CD4-positive, CD25-positive, alpha-beta regulatory T cell (primary cell): ENCODE results near the gene SLC26A4. TPM values are rescaled to one million over a fixed set of nuclear protein-coding genes. Genes with fewer than 3 reads are reported as not detected.
A peak's percentile ranks its signal among the peaks of the same experiment; 100 is the strongest.

Experiments
- ATAC-seq, 2 donors: fragments of 150-1000 bp; cut with Tn5 transposase; one replicate each; pipeline ENCODE4 v1.10.0; 2021; ENCODE audit warnings: low read depth in 2 of 2, moderate number of reproducible peaks in 2 of 2, moderate library complexity in 1 of 2
- DNase-seq, 3 donors: peaks; one replicate each; pipeline versions ENCODE4 v3.0.0 to v3.0.0-alpha.2; 2012 to 2022; ENCODE audit warnings: mixed read lengths in 1 of 3
- H3K27ac ChIP-seq: one replicate; pipeline ENCODE4 v1.7.0; 2013; ENCODE audit warnings: mild to moderate bottlenecking, low read length; ENCODE audit not compliant: insufficient read depth, poor library complexity, severe bottlenecking
- H3K27me3 ChIP-seq: one replicate; pipeline ENCODE4 v1.7.0; 2013; ENCODE audit warnings: low read length; ENCODE audit not compliant: control insufficient read depth, insufficient read depth
- H3K36me3 ChIP-seq: one replicate; pipeline ENCODE4 v1.7.0; 2013; ENCODE audit warnings: mild to moderate bottlenecking, low read length, moderate library complexity; ENCODE audit not compliant: control insufficient read depth, insufficient read depth
- H3K4me1 ChIP-seq: 2 replicates; pipeline ENCODE4 v1.7.0; 2013; ENCODE audit warnings: mild to moderate bottlenecking, low read length; ENCODE audit not compliant: insufficient read depth, control insufficient read depth, poor library complexity, severe bottlenecking
- H3K4me3 ChIP-seq: one replicate; pipeline ENCODE4 v1.7.0; 2013; ENCODE audit warnings: low read depth, mild to moderate bottlenecking, low read length, moderate library complexity
- H3K9me3 ChIP-seq, 2 experiments: 1 replicate in 1 of 2; 2 replicates in 1 of 2; pipeline ENCODE4 v1.7.0; 2013; ENCODE audit warnings: low read length in 2 of 2, mild to moderate bottlenecking in 1 of 2, moderate library complexity in 1 of 2; ENCODE audit not compliant: control insufficient read depth in 2 of 2
- H3K27ac Mint-ChIP-seq, 3 donors: one replicate each; pipeline ENCODE4 v1.8.0; 2020 to 2022; ENCODE audit warnings: mild to moderate bottlenecking in 3 of 3, mixed read lengths in 3 of 3, moderate library complexity in 2 of 3
- H3K27me3 Mint-ChIP-seq: one replicate; pipeline ENCODE4 v1.8.0; 2022; ENCODE audit warnings: mild to moderate bottlenecking, mixed read lengths
- H3K36me3 Mint-ChIP-seq: one replicate; pipeline ENCODE4 v1.8.0; 2020; ENCODE audit warnings: mixed read lengths
- H3K4me1 Mint-ChIP-seq, 4 donors: one replicate each; pipeline ENCODE4 v1.8.0; 2020 to 2022; ENCODE audit warnings: mixed read lengths in 4 of 4, mild to moderate bottlenecking in 1 of 4
- H3K4me3 Mint-ChIP-seq, 4 donors: one replicate each; pipeline ENCODE4 v1.8.0; 2020 to 2022; ENCODE audit warnings: mild to moderate bottlenecking in 4 of 4, mixed read lengths in 4 of 4, moderate library complexity in 3 of 4
- H3K9me3 Mint-ChIP-seq, 7 donors: one replicate each; pipeline ENCODE4 v1.8.0; 2020 to 2022; ENCODE audit warnings: mixed read lengths in 7 of 7, mild to moderate bottlenecking in 3 of 7, moderate library complexity in 2 of 7
- polyA plus RNA-seq, 4 donors: library from polyadenylated mRNA; unstranded; fragments of 300-500 nt; fragmentation: Illumina TruSeq; gene quantifications; one replicate each; pipeline ENCODE4 v1.2.3, GENCODE V29; 2021
- total RNA-seq: library from RNA; stranded (reverse); gene quantifications from one replicate; pipeline ENCODE4 v1.2.3, GENCODE V29; 2022

SLC26A4 gene
- total and polyA plus RNA-seq, 5 donors from 2014 or later: 0.10 to 0.21 (median 0.11) TPM; not detected in 2

- Histone ChIP-seq H3K36me3 (no peaks in the 10 kb centered on the region), H3K27ac (no peak overlapping the region), H3K4me3 (no peak overlapping the region), H3K27me3 (peaks cover 4% of the 10 kb centered on the region), H3K4me1 (no peaks in the 10 kb centered on the region), H3K9me3 (no peaks in the 10 kb centered on the region)
- Mint-ChIP-seq H3K4me3 (no peak overlapping the region), H3K27ac (peak overlapping the region in 1 of 3 donors; percentile 13), H3K27me3 (peaks cover 40% of the 10 kb centered on the region), H3K36me3 (peaks cover 4% of the 10 kb centered on the region), H3K4me1 (peaks cover 0 to 2% (median 0%) of the 10 kb centered on the region in 4 donors), H3K9me3 (no peaks in the 10 kb centered on the region)
- ATAC-seq (no peak), DNase-seq (no peak)
Observed at GRCh38 chr7:107696330-107696946, 35.8 kb downstream of the SLC26A4 start.

DNA sequence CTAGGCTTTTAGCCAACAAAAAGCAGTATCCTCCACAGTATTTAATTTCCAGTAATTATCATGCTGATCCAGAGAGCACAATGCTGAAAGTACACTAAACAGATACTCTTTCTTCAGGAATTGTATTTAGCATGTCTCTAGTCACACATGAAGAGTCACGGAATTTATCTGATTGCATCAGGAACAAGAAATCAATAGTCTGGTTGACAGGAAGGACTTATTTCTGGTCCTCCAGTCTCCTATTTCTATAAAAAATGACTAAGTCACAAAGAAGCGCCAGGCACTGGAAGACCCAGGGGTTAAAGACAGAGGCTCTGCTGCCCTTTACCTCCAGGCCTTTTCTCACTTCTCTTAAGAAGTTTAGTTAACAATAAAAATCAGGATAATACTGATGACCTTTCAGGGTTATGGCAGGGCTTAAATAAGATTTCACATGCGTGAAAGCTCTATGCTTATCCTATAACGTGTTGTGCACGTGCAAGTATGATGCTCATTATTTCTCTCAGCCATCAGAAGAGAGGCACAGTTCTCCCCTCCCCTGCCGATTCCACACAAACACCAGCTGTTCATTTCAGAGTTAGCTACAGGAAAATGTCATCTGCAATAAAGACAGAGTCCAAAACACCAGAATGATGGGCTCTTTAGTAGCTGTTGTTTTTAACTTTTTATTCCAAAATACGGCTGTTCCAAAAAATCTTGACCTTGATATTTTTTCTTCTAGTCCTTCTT, 36.9 kb downstream of the SLC26A4 start:
- Mint-ChIP-seq H3K27ac (no peak overlapping the region), H3K36me3 (peaks cover 4% of the 10 kb centered on the region), H3K4me3 (no peak overlapping the region), H3K4me1 (peaks cover 0 to 4% (median under 1%) of the 10 kb centered on the region in 4 donors), H3K9me3 (no peaks in the 10 kb centered on the region), H3K27me3 (peaks cover 42% of the 10 kb centered on the region)
- Histone ChIP-seq H3K36me3 (no peaks in the 10 kb centered on the region), H3K27ac (no peak overlapping the region), H3K4me3 (no peak overlapping the region), H3K27me3 (peaks cover 4% of the 10 kb centered on the region), H3K9me3 (no peaks in the 10 kb centered on the region), H3K4me1 (no peaks in the 10 kb centered on the region)
- ATAC-seq (no peak), DNase-seq (no peak)

DNA sequence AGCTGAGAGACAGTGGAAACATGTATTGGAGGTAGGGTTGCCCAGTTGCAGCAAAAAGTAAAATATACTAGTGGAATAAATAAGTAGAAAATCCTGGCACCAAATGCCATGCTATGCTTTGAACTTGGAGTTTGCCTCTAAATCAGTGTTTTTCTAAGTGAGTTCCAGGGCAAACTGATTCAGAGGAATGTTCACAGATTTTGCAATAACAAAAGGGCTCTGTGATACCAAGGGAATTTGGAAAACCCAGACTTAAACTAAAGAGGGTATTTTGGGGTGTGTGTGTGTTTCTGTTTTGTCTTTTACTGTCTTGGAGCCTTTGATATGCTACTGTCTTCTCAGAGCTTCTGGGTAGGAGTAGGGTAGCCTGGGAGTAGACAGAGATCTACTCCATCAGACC, 39.9 kb downstream of the SLC26A4 start:
- Histone ChIP-seq H3K4me1 (no peaks in the 10 kb centered on the region), H3K36me3 (no peaks in the 10 kb centered on the region), H3K9me3 (no peaks in the 10 kb centered on the region), H3K4me3 (no peak overlapping the region), H3K27ac (no peak overlapping the region), H3K27me3 (peaks cover 4% of the 10 kb centered on the region)
- ATAC-seq (no peak), DNase-seq (no peak)
- no peak overlapping the region for H3K27ac Mint-ChIP-seq
- peaks cover 27% of the 10 kb centered on the region for H3K27me3 Mint-ChIP-seq
- H3K36me3 Mint-ChIP-seq: peaks cover 4% of the 10 kb centered on the region
- no peaks in the 10 kb centered on the region for H3K9me3 Mint-ChIP-seq
- no peak overlapping the region for H3K4me3 Mint-ChIP-seq
- H3K4me1 Mint-ChIP-seq: peaks cover 2 to 13% (median 6%) of the 10 kb centered on the region in 4 donors

GRCh38 chr7:107701191-107701590, 40.6 kb downstream of the SLC26A4 start:
- peak overlapping the region in 1 of 4 donors; percentile 39 for H3K4me3 Mint-ChIP-seq
- peaks cover 27% of the 10 kb centered on the region for H3K27me3 Mint-ChIP-seq
- H3K36me3 Mint-ChIP-seq: peaks cover 4% of the 10 kb centered on the region
- H3K9me3 Mint-ChIP-seq: no peaks in the 10 kb centered on the region
- Histone ChIP-seq H3K9me3 (no peaks in the 10 kb centered on the region), H3K36me3 (no peaks in the 10 kb centered on the region), H3K4me3 (no peak overlapping the region), H3K27me3 (peaks cover 4% of the 10 kb centered on the region), H3K4me1 (no peaks in the 10 kb centered on the region), H3K27ac (no peak overlapping the region)
- DNase-seq (no peak), ATAC-seq (no peak)
- H3K27ac Mint-ChIP-seq: no peak overlapping the region
- peaks cover 2 to 13% (median 6%) of the 10 kb centered on the region in 4 donors for H3K4me1 Mint-ChIP-seq

DNA sequence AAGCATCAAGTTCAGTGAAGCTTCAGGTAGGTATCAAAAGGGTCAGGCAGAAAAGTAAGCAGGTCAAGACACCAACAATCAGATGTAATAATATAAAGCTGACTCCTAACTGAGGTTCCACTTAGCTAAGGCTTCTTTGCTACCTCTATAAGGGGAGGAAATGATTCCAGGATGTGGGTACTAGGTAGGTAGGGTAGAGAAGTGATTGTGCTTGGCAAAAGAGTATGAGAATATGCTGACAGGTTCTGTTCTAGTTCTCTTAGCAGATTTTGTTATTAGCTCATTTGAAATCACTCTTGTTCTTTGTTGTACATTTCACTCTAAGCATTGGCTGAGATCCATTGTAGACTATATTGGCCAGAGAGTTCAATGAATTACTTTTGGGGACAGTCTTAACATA, 42.6 kb downstream of the SLC26A4 start:
- H3K27ac Mint-ChIP-seq: peak overlapping the region in 1 of 3 donors; percentile 2
- Histone ChIP-seq H3K4me3 (no peak overlapping the region), H3K27me3 (peaks cover 4% of the 10 kb centered on the region), H3K4me1 (no peaks in the 10 kb centered on the region), H3K36me3 (no peaks in the 10 kb centered on the region), H3K9me3 (no peaks in the 10 kb centered on the region), H3K27ac (no peak overlapping the region)
- ATAC-seq (peak in 1 of 2 donors; percentile 52), DNase-seq (peak in 1 of 3 donors; percentile 31)
- no peak overlapping the region for H3K4me3 Mint-ChIP-seq
- peaks cover 22% of the 10 kb centered on the region for H3K27me3 Mint-ChIP-seq
- no peaks in the 10 kb centered on the region for H3K9me3 Mint-ChIP-seq
- H3K4me1 Mint-ChIP-seq: peaks cover 2 to 13% (median 6%) of the 10 kb centered on the region in 4 donors
- peaks cover 4% of the 10 kb centered on the region for H3K36me3 Mint-ChIP-seq

DNA sequence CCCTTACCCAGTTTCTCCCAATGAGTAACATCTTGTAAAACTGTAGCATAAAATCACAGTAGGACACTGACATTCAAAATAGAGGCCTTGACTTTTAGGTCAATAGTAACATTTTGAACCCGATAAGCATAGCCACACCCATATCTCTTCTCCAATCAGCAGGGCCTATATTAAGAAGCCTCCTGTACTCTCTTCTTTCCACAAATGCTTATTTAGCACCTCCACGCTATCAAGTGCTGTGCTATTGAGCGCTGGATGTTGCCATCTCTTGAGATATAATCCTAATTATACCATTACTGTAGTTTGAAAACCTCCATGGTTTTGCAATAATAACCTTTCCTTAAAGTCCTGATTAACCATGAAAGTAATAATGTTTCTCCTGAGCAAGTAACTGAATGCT, 43.2 kb downstream of the SLC26A4 start:
- Mint-ChIP-seq H3K27ac (no peak overlapping the region), H3K9me3 (no peaks in the 10 kb centered on the region), H3K4me3 (no peak overlapping the region), H3K27me3 (peaks cover 22% of the 10 kb centered on the region), H3K4me1 (peaks cover 2 to 13% (median 6%) of the 10 kb centered on the region in 4 donors), H3K36me3 (peaks cover 4% of the 10 kb centered on the region)
- no peaks in the 10 kb centered on the region for H3K9me3 ChIP-seq
- no peaks in the 10 kb centered on the region for H3K36me3 ChIP-seq
- no peak for ATAC-seq
- peaks cover 4% of the 10 kb centered on the region for H3K27me3 ChIP-seq
- H3K4me3 ChIP-seq: no peak overlapping the region
- H3K4me1 ChIP-seq: no peaks in the 10 kb centered on the region
- no peak overlapping the region for H3K27ac ChIP-seq
- no peak for DNase-seq

- H3K27ac Mint-ChIP-seq: no peak overlapping the region
- no peak for DNase-seq
- Histone ChIP-seq H3K9me3 (no peaks in the 10 kb centered on the region), H3K36me3 (no peaks in the 10 kb centered on the region), H3K27me3 (peaks cover 3% of the 10 kb centered on the region), H3K4me3 (no peak overlapping the region), H3K4me1 (no peaks in the 10 kb centered on the region), H3K27ac (no peak overlapping the region)
- H3K4me3 Mint-ChIP-seq: no peak overlapping the region
- H3K27me3 Mint-ChIP-seq: peaks cover 5% of the 10 kb centered on the region
- ATAC-seq: no peak
- H3K9me3 Mint-ChIP-seq: no peaks in the 10 kb centered on the region
- H3K36me3 Mint-ChIP-seq: no peaks in the 10 kb centered on the region
- H3K4me1 Mint-ChIP-seq: no peaks in the 10 kb centered on the region
Observed at GRCh38 chr7:107708956-107709355, 48.3 kb downstream of the SLC26A4 start.

DNA sequence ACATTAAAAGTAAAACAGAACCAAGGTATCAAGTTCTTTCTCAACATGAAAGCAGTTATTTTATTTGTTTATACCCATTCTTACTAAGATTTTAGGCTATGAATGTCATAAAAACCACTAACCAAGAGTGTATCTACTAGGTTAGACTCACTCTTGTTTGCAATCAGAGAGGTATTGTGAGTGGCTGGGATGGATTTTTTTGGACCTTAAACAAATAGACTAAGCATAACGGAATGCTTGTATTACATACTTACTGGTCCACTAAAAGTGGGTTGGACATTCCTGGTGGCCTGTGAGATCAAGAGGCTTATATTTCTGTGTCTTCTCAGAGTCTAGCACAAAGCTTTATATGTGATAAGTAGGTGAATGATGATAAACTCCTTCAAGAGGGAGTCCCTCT, 50.7 kb downstream of the SLC26A4 start:
- no peak overlapping the region for H3K27ac ChIP-seq
- H3K27ac Mint-ChIP-seq: no peak overlapping the region
- no peaks in the 10 kb centered on the region for H3K4me1 Mint-ChIP-seq
- ATAC-seq (no peak), DNase-seq (no peak)
- H3K9me3 ChIP-seq: no peaks in the 10 kb centered on the region
- H3K27me3 Mint-ChIP-seq: peaks cover 5% of the 10 kb centered on the region
- H3K4me3 Mint-ChIP-seq: no peak overlapping the region
- peaks cover 3% of the 10 kb centered on the region for H3K27me3 ChIP-seq
- no peaks in the 10 kb centered on the region for H3K9me3 Mint-ChIP-seq
- no peaks in the 10 kb centered on the region for H3K4me1 ChIP-seq
- H3K4me3 ChIP-seq: no peak overlapping the region
- H3K36me3 ChIP-seq: no peaks in the 10 kb centered on the region
- no peaks in the 10 kb centered on the region for H3K36me3 Mint-ChIP-seq
